Stimulated activated CD4-positive, alpha-beta T cell treated with anti-CD3 and anti-CD28 coated beads, Interleukin-2, amount 100 ng/mL, for 4 hours (primary cell): Measurements from ENCODE around the gene CACNA1C.

ENCODE experiments used
- DNase-seq: peaks from one replicate; pipeline ENCODE4 v3.0.0-alpha.2; 2020; ENCODE audit warnings: low read depth

Gene CACNA1C

DNA sequence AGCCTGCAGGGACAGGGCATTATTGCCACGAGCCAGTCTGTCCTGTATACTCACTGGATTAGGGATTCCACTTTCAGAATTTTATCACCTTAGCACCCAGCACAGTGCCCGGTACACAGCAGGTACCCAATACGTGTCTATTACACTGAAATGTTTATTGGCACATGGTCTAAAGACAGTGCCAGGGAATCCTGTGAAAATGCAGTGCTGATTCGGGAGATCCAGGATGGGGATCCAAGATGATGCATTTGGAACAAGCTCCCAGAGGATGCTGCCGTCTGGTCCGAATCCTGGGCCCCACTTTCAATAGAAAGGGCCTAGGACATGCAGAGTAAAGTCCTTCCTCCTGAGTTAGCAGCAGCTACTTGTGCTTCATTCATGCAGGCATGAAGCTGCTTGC, 230.7 kb downstream of the CACNA1C start:
- DNase-seq: no peak

DNA sequence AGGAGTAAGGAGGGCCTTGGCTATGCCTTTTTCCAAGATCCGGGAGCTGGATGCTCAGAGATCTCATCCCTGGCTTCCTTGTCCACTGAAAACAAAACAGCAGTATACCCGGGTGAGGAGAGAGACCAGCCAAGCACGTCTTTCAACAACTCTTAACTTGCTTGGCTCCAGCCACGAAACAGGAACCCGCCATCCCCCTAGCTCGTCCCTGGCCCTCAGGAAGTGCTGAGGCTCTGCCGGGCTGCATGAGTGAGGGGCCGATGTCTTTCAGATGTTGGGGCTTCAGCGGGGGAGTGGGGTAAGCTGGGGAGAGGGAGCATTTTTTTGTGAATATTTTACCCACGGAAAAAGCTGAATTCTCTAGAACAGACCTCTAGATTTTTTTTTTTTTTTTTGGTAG, 231.1 kb downstream of the CACNA1C start:
- DNase-seq: no peak

DNA sequence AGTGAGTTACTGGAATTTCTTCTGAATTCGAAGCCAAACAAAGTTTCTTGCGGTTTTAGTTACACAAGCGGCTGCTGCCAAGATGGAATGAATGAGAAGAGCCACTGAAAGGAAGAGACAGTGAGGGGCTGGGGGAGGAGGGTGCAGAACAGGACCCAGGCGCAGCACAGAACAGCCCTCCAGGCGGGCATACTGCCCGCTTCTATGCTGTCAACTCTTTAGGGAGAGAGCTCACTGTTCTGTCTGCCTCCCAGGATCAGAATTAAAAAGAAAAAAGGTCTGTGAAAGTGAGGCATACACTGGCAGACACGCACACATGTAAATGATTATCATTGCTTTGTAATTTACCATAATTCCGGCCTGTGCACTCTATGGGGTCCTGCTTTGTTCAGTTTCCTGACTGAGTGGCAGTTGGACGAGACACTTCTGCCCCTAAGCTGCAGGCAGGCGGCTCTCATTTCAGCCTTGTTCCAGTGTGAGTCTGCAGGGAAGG, 231.6 kb downstream of the CACNA1C start:
- no peak for DNase-seq

DNA sequence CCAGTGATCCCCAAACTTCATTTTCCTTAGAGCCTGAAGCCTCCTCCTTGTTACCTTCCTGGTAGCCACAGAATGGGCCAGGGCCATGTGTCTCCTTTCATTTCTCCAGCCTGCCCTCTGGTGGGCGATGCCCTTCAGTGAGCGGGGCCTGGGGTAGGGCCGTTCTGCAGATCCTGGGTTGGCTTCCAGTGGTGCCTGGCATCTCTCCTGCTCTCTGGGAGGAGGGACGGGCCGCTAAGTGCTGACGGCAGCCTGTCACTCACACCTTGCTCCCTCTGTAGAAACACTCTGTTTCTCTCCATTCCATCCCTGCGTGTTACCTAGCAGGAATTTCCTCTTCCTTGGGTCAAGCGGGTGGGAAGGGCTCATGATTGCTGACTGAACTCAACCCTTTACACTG, 232.1 kb downstream of the CACNA1C start:
- no peak for DNase-seq

DNA sequence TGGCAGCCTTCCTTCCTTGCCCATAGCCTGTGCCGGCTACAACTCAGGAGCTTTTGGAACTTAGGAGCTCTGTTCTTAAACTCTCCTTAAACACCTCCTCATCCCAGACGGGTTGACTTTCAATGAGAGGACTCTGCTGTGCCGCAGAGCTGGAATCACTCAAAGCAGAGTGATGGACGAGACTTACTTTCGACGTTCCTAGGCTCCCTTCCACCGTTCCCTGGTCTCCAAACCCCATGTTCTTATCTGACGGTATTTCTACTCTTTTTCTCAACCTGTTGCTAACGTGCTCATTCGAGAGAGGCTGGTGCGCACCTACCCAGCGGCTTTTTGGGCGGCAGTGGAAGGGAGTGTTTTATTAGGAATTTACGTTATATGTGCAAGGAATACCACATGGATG, 232.7 kb downstream of the CACNA1C start:
- DNase-seq: no peak

DNA sequence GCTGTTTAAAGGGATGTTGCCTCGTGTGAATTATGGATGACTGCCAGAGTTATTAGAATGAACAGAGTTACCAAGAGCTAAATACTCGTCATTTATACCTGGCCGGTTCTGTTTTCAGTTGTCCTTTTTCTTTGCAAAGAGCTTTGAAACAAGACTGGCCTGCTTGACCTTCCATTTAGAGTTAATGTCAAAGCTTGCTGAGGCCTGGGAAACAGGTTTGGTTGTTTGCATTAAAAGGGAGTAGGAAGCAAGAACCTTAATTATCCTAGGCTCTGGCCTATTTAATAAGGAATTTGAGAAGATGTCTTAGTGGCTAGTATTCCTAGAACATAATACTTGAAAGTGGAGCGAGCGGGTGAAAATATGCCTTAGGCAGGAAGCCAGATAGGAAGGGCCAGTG, 233.3 kb downstream of the CACNA1C start:
- DNase-seq: no peak

DNA sequence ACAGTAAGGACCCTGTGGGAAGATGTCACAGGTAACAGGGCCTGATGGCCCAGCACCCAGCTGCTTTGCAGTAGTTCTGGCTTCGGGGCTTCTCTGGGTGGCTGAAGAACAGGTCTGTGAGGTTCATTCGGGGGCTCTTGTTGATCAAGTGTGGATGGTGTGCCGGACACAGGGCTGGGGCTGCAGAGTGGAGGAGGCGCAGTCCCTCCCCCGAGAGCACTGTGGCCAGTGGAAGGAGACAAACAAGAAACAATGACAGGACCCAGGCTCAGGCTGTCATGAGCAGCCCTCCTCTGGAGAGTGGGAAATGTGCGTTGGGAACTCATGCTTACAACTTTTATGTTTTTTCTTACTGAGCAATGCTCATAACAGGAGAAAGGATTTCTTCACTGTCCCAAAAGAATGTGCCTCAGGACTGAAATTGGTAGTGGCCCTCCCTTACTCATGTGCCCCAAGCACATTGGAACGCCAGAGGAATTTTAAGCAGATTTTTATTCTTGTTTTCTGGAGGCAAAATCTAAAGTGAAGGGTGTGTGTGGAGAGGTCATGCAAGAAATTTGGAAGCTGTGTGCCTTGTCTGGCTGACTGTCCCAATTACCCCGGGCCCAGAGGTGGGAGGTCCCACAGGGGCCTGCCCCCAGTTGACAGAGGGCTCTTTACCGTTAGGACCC, 233.8 kb downstream of the CACNA1C start:
- no peak for DNase-seq

DNA sequence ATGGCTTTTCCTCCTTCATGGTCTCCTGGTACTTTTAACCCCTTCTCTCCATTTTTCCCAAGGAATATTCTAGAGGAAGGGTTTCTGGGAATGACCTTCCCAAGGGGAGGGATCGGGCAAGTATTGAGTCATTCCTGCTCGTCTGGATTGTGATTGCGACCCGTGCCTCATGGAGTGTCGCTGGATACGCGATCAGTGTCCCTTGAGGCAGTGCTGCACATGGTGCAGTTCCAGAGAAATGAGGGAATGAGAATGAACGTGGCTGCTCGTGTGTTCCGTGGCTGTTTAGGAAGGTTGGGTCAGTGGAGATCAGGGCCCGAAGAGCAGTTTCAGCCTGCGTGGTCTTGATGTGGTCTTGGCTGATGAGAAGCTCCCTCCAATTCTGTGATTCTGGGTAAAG, 234.4 kb downstream of the CACNA1C start:
- DNase-seq: no peak

DNA sequence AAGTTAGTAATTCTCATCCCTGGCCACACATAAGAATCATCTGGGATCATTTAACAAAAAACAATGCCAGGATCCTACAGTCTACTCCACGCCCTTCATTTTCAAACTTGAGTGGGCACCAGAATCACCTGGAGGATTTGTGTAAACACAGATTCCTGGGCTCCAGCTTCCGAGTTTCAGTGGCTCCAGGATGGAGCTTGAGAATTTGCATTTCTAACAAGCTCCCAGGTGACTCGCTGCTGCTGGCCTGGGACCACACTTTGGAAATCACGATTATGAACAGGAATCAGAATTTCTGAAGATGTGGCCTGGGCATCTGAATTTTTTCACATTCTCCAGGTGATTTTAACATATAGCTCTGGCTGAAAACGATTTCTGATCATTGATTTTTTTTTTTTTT, 234.8 kb downstream of the CACNA1C start:
- DNase-seq: no peak

DNA sequence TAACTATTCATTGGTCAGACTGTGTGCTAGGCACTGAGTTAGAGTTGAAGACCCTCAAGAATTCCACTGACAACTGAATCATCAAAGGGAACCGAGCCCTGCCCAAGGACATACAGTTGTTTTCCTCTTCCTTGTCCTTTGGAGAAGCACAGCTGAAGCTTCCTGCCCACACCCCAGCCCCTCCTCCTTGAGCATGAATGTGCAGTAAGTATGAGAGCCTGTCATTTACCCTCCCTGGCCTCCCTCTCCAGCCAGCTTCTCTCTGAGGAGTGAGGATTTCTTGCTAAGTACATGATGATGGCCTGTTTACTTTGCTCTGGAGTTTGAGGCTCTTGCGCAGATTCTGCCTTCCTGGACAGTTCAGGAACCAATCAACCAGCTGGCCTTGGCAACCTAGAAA, 235.2 kb downstream of the CACNA1C start:
- DNase-seq: no peak

DNA sequence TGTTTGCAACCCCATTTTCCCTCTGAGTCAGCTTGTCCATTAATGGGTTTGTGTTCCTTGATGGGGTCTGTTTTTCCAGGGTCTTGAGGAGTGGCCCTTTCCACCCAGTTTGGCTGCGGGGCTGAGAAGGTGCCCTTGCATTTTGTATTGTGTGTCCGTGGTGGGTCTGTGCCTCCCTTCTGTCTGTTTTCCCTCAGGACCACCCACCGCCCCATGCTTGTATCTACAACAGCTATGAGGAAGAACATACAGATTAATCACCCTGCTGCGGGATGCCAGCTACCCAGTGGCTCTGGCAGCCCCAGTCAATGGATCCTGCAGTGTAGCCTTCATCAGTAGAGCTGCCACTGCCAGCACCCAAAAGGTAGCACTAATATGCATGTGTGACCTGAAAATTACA, 235.7 kb downstream of the CACNA1C start:
- no peak for DNase-seq

DNA sequence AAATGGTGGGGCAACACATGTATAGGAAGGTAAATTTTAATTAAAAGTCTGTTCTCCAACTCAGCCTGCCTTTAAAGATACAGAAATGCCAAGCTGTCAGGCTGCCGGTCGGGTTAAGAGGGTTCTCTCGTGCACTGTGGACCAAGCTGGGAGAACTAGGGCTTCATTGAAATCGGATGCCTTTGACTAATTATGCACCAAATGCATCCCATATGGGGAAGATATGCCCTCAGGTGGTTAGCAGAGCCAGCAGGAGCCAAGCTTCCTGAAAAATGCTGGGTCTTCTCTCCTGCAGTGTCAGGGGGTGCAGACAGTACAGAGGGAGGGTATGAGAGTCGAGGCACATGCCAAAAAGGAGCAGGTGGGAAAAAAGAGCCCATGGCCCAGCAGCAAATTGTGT, 236.1 kb downstream of the CACNA1C start:
- no peak for DNase-seq

DNA sequence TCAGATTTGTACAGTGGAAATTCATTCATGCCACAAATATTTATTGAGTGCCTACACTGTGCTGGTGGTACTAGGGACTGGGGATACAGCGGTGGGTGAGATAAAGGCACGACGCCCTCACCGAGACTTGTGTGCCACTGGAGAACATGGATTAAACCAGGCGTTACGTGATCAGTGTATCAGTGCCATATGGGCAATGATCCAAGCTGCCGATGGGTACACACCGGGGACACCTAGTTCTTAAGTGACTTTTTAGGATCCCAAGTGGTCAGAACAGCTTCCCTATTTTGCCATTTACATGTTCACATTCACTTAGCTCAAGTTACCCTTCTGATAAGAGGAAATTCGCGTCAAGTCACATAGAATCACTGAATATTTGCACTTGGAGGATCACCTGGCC, 236.7 kb downstream of the CACNA1C start:
- no peak for DNase-seq

DNA sequence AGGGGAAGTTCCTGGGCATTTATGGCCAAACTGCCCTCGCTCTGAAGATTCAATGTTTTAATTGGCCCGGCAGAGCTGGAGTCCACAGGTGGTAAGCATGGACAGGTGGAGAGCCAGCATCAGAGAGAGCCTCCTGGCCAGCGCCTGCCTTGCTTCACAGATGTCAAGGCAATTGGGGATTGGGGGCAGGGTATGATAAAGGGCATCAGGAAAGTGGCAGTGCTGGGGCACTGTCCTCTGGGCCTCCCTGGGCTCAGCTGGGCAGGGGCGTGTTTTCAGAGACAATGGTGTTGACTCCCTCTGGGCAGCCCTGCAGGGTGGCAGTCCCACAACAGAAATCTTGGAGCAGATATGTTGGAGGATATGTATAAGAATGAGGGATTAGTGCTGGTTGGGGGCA, 237.3 kb downstream of the CACNA1C start:
- DNase-seq: no peak

DNA sequence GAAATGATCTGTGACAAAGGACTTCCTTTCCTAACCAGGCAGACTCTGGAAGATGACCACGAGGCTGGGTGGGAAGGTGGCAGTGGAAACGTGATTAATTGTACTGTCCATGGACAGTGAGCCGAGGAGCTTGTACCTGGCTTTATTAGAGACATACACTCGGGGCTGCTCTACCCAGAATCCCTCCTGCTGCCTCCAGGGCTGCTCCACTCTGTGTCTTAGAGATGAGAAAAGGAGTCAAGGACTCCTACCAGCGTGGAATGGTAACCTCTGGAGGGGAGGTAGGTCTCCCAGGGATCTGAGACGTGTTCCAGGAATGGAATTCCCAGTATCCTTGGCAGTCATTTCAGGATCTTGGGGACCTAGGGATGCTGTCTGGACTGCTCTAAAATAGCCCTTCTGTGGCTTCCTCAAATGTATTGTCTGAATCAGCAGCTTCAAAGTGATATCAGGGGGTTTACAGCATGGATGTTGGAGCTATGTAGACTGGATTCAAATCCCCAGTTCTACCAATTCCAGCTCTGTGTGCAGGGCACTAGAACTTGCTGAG, 237.8 kb downstream of the CACNA1C start:
- no peak for DNase-seq

DNA sequence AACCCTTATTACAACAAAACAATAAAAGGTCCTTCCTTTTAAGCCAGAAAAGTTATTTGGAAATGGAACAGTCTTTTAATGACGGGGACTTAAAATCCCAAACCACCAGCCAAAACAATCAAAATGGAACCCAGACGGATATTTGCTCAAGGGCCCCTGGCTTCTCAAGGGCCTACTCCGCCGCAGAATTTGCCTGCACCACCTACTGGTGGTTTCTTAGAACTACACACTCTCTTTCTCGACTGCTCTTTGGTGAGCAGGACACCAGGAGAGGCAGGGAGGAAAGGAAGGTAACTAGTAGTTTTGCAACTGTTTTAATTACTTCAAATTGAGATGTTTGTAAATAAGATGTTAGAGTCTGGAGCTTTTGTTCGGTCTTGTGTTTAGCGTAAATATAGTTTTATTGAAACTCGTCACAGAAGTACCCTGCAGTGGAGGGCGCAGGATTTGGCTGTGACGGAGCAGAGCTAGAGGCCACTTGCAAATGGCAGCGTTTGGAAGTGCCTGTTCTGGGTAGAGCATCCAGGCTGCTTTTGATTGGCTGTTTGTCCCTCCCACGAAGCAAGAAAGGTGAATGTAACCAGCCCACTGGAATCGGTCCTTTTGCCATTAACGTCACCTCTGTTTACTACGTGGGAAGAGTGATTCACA, 238.5 kb downstream of the CACNA1C start:
- no peak for DNase-seq

DNA sequence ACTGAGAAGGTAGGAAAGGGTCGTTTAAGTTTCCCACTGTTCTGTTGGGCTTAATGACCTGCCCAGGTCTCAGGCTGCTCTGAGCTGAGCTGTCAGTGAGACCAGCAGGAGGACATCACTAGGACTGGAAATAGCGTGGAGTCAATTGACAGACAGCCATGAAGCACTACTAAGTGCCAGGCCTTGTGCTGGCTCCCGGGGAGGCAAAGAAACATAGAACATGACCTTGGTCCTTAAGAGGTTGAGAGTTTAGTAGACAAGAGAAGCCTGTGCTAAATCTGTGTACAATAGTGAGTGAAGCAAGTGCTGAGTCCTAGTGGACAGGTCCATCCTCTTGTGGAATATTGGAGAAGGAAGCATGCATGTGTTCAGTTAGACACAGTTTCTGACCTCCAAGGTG, 239.2 kb downstream of the CACNA1C start:
- DNase-seq: no peak

DNA sequence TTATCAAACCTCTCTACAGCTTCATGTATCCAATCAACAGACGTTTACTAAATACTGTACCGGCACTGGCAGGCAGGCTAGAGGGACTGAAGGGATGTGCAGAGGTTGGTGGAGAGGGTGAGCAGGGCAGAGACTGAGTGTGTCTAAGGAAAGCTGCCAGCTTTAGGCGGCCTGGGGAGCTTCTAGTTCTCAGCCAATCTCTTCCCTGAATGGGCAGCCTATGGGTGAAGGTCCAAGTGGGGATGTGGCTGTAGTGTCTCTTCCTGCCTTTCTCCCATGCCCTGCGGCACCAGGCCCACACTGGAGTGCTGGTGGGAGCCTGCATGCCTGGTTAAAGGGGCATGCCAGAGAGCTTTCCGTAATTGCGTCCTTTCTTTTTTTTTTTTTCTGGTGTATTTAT, 239.8 kb downstream of the CACNA1C start:
- no peak for DNase-seq

DNA sequence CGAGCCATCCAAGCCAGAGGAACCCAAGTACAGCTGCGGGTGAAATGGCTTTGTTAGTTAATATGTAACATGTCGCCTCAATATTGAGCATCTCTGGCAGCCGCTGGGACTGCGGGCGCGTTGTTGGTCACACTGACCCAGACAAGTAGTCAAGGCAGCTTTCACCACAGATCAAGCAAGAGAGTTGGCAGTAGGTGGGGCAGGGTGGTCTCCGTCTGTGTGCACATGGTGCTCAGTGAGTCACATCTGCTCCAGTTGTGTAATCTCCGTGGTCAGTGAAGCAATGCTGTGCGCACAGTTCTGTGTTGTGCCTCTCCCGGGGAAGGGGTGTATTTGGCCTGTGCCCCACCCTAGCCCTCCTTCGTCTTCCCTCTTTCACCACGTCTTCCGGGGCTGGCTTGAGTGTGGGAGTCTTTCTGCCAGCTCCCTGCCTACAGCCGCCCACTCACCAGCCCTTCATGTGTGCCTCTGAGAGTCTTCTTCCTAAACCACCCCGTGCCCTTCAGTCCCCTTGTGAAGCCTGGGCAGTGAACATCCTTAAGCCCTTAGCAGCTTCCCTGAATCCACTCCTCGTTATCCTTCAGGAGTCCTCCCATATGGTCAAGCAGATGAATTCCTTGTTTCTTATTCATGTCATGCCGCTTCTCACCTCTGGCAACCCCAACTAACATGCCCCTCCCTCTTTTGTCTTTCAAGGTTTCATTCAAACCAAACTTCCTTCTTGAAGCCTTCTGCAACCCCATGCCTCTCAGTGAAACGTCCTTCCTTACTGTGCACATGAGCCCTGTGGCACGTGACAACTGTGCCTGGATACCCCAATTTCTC, 242.1 kb downstream of the CACNA1C start:
- DNase-seq: no peak

DNA sequence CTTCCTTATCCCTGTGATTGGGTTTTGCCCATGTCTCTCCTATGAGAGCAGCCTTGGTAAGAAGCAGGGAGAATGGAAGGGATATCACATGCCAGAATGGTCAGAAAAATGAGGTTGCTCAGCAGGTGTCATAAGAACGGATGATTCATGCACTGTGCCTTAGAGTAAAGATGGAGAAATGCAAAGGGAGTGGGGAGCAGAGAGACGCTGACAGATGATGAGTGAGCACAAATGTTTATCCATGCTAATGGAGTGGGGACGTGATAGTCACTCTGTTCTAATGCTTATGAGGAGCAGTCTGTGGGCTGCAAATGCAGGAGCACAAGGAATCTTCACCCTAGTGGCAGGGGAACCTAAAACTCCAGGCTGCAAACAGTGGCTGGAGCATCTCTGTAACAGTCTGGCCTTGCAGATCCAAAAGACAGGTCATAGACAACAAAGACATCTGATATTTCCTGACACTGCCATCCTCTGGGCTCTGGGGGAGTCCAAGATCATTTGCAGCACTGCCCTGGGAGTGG, 243.2 kb downstream of the CACNA1C start:
- DNase-seq: no peak

DNA sequence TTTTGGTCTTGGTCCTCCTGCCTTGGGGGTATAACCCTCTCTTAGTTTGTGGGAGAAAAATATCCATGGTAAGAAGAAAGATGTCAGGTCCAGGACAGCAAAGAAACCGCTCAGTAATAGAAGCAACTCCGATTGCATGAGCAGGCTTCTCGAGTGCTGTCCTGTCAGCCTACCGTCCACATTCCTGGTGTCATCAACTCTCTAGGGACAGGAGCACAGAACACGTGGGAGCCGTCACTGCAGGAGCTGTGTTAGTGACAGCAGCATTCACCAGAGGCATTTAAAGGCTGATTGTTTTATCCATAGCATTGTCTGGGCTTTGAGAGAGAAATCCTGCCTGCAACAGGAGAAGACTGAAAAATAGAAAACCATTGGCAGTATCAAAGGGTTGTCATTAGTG, 244.2 kb downstream of the CACNA1C start:
- no peak for DNase-seq

DNA sequence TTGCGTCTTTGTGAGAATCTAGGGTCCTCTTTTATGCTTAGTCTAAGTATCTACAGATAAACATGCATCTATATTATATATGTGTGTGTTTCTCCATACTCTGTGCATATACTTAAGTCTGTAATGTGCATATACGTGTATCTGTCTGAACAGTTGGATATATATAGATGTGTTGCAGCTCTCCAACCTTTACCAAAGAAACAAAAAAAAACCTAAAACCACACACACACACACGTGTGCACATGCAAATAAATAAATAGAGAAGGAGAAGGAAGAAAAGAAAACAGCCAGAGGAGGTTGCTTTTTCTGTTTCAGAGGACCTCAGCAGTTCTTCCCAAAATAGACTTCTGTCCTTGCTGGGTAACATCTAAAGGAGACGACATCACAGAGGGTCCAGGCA, 244.9 kb downstream of the CACNA1C start:
- DNase-seq: no peak
